Stimulated activated CD4-positive, alpha-beta T cell treated with anti-CD3 and anti-CD28 coated beads, Interleukin-12 subunit alpha, Interleukin-12 subunit beta, amount 100 ng/mL, for 48 hours (primary cell): Measurements from ENCODE around the gene CSE1L.
"Not testable (repeated sequence)": the region's sequence is repeated elsewhere in the genome, so short reads cannot be mapped to it uniquely, and the experiment has no call there.

ENCODE experiments used
- DNase-seq, 3 donors: peaks; one replicate each; pipeline ENCODE4 v3.0.0-alpha.2; 2020; ENCODE audit warnings: low read depth in 2 of 3, low spot score in 1 of 3

Gene CSE1L, protein sequence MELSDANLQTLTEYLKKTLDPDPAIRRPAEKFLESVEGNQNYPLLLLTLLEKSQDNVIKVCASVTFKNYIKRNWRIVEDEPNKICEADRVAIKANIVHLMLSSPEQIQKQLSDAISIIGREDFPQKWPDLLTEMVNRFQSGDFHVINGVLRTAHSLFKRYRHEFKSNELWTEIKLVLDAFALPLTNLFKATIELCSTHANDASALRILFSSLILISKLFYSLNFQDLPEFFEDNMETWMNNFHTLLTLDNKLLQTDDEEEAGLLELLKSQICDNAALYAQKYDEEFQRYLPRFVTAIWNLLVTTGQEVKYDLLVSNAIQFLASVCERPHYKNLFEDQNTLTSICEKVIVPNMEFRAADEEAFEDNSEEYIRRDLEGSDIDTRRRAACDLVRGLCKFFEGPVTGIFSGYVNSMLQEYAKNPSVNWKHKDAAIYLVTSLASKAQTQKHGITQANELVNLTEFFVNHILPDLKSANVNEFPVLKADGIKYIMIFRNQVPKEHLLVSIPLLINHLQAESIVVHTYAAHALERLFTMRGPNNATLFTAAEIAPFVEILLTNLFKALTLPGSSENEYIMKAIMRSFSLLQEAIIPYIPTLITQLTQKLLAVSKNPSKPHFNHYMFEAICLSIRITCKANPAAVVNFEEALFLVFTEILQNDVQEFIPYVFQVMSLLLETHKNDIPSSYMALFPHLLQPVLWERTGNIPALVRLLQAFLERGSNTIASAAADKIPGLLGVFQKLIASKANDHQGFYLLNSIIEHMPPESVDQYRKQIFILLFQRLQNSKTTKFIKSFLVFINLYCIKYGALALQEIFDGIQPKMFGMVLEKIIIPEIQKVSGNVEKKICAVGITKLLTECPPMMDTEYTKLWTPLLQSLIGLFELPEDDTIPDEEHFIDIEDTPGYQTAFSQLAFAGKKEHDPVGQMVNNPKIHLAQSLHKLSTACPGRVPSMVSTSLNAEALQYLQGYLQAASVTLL

DNA sequence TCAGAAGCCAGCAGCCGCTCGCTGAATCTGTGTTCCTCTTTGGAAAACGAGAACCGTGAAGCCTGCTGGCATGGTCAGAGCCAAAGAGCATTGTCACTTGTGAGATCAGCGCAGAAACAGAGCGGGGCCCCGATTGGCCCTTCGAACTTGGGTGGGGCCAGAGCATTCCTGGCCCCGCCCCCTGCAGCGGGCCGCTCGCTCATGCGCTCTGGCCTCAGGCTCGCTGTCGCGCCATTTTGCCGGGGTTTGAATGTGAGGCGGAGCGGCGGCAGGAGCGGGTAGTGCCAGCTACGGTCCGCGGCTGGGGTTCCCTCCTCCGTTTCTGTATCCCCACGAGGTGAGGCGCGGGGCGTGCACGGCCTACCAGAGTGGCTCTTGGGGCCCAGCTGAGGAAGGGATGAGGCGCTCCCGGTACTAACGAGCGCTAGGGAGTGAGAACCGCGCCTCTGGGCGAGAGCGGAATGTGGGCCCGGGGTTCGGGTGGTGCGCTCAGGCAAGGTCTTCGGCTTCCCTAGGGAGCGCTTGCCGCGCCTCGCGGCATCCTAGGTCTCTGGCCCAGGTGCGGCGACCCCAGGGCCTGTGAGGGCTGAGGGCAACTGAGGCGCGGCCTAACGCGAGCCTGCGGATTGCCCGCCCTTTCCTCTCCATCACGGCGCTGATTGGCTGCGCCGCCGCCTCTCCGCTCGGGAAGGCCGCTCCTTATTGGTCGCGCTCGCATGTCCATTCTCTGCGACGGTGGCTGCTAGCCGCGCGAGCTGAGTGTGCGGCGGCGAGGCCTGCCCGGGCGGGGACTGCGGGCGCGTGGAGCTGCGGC, at the start of gene CSE1L:
Gene CSE1L (plus strand): TSS at position 226 of the 814 bp plus-strand sequence. CDS start 12,152 bp downstream, outside the sequence.
- peak; percentile 91 to 93 (median 92) for DNase-seq

DNA sequence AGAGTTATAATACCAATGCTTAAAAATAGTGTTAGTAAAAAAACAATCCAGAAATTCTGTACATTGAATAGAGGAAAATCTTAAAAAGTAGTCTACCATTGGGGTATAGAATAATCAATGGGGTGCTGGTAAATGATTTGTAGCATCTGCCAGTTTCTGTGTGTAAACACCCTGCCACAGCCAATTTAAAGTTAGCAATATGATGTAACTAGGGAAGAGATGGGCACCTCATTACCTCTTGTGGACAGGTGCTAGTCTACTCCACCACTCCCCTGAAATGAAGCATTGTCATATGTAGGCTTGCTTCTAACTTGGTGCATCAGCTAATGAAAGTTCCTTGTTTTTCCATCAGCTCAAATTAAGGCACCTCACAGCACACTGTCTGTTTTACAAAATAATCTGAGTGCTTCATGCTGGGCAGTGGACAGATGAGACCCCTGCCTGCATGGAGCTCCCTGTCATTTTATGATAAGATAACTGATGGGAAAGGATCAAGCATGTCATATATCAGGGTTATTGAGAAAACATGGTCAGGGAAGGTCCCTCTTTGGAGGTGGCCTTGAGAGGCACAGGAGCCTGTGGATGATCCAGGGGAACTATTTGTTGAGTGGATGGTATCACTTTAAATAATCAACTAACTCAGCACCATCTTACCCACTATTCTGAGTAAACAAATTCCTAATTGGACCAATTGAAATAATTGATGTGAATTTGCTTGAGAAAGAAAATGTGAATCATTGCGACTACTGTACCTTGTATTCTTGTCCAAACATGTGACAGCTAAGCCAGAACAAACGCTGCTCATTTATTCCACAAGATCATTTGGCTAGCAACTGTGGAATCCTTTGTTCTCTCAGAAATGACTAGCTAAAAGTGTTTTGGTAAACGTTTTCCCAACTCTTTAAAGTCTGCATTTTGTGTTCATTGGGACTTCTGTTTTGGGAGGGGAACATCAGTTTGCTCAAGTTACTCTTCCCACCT, 45.9 kb upstream of the CSE1L start:
- DNase-seq: no peak

DNA sequence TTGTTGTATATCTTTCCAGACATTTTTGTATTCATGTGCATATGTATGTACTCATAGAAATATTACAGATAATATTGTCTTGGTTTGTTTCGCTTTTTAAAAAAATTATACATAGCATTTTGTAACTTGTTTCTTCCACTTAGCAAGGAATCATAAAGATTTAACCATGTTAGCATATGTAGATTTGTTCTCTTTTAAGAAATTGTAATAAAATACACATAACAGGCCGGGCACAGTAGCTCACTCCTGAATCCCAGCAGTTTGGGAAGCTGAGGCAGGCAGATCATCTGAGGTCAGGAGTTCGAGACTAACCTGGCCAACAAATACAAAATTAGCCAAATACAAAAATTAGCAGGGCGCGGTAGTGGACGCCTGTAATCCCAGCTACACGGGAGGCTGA, 44.4 kb upstream of the CSE1L start:
- no peak for DNase-seq

DNA sequence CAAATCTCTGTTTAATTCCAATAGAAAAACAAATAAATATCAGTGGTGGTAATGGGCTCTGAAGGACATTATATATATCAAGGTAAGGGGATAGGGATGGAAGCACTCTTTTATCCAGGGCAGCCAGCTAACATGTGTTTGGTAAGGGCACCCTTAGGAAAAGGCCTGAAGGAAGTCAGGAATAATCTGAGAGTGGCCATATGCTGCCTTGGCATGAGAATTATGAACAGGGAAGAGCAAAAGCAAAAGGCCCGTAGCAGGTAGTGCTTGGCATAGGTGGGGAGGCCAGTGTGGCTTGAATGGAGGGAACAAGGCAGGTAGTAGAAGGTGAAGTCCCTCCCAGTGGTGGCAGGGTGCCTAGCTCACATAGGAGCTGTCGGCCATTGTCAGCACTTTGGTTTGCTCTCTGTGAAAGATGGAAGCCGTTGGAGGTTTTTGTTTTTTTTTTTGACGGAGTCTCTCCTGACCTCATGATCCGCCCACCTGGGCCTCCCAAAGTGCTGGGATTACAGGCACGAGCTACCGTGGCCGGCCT, 39.6 kb upstream of the CSE1L start:
- no peak for DNase-seq

DNA sequence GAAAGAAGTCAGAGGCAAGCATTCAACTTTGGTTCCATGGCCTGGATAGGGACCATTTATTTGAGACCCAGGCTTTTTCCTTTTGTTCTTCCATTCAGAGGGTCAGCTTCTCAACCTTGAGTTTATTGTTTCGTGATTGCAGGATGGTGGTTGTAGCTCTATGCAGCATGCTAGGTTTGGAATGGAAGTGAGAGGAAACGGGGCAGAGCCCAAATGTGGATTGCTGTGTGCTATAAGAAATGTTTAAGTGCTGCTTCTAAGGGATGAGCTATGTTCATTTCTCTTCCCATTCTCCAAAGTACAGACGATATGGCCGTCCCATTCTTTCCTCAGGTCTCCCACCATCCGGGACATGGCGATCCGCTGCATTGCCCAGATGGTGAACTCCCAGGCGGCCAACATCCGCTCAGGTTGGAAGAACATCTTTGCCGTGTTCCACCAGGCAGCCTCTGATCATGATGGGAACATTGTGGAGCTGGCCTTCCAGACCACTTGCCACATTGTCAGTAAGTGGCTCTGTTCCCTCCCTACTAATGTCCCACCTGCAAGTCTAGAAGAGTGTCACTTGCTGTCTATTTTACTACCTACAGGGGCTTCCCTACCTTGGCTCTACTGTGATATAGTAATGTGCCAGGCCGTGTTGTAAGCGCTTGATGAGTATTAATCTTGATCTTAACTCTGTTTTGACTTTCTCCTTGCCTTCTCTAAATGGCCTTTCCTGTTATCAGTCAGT, 36.0 kb upstream of the CSE1L start:
- no peak for DNase-seq

DNA sequence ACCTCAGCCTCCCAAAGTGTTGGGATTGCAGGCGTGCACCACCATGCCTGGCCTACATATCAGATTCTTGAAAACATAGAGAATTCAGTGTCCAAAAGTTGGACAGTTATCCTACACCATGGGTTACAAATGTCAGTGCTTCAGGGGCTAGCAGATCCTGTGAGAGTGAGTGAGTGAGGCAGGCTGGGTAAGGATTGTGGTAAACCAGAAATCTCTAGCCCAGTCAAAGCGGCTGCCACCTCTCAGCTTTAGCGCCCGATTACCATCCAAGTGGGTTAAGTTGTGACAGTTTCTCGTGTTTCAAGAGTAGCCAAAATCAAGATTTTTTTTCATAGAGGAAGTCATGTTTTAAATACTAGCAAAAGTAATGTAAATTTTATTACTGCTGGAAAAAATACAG, 21.9 kb upstream of the CSE1L start:
- no peak for DNase-seq

DNA sequence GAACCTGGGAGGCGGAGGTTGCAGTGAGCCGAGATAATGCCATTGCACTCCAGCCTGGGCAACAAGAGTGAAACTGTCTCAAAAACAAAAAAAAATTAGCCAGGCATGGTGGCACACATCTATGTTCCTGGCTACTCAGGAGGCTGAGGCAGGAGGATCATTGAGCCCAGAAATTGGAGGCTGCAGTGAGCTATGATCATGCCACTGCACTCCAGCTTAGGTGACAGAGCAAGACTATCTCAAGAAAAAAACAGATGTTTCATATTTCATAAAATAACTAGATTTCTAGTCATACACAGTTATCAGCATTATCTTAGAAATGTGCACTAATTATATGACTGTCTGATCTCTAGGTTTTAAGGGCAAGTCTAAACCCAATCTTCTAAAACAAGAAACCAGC, 17.9 kb upstream of the CSE1L start:
- DNase-seq: not testable (repeated sequence)

DNA sequence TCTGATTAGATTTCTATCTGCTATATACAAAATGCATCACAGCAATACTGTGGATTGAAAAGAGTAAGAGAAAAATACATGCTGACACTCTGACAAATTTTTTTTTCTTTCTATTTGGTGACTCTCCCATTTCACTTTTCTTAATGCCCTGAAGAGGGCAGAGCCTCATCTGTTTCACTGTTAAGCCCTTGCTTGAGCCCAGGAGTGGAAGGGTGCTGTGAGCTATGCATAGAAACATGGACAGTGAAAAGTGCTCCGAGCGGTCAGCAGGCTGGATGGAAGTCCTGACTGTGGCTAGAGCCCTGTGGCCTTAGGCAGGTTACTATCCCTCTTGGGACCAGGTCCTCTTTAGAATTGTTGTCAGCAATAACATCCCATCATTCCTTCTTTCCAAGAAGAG, 17.4 kb upstream of the CSE1L start:
- no peak for DNase-seq

DNA sequence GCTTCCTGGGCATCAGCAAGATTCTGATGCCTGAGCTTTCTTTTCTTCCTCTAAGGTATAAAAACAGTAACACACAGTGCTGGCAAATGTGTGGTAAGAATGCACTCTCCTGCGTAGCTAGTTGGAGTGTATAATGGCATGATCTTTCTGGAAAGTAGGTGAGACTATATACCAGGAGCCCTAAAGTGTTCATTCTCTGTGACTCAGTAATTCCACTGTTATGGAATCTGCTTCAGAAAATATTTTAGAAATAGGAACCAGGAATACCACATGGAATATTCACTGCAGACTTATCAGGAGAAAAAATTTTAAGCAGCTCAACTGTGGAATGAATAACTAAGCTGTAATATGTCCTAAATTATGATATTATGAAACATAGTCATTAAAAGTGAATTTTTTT, 16.9 kb upstream of the CSE1L start:
- no peak for DNase-seq

DNA sequence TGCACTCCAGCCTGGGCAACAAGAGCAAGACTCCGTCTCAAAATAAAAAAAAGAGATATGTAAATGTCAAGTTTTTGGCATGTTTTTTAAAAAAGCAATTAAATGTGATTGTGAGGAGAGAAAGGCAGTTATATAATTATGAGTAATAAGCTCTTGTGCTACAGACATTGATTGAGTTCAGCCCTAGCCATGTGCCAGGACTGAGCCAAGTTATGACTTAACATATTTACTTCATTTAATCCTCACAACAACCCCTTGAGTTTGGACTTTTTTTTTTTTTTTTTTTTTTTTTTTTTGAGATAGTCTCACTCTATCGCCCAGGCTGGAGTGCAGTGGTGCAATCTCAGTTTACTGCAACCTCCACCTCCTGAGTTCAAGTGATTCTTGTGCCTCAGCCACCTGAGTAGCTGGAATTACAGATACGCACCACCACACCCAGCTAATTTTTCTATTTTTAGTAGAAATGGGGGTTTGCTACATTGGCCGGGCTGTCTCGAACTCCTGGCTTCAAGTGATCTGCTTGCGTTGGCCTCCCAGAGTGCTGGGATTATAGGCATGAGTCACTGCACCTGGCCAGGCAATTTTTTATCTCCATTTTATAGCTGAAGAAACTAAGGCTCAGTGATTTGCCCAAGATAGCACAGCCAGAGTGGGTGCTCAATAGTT, 15.0 kb upstream of the CSE1L start:
- DNase-seq: no peak

DNA sequence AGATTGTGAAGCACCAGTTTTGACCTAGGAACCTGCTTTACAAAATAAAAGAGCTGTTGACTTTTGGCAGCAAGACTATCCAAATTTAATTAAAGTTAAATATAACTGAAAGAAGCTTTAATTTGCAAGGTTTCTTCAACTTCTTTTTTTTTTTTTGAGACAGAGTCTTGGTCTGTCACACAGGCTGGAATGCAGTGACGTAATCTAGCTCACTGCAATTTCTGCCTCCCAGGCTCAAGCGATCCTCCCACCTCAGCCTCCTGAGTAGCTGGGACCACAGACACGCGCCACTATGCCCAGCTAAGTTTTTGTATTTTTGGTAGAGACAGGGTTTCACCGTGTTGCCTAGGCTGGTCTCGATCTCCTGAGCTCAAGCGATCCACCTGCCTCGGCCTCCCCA, 13.7 kb upstream of the CSE1L start:
- DNase-seq: no peak

DNA sequence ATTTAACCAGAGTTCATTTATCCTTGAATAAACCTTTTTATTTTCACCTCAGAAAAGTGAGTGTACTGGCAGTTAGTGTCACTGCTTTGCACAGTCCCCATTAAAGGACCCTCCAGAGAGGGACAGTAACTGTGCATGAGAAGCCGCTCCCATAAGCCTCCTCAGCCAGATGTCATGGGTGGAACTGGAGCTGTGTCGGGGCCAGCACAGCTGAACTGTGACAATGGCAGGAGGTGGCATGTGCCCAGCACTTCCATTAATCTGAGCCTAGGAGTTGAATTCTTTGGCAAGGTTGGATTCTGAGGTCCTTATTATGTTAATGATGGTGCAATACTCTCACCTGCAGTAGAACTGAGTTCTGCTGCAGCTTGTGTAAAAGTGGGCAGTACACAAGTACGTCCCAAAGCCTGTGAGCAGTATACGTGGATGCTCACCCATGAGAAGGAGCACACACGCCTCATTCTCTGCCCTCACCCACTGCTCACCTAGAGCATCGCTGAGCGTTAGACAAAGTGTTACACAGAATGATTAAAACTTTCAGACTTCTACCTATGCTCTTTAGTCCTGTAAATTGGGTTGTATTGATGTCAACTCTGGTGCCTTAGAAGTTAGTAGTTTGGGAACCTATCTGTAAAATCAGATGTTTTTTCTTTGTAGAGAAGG, 11.9 kb upstream of the CSE1L start:
- DNase-seq: no peak

DNA sequence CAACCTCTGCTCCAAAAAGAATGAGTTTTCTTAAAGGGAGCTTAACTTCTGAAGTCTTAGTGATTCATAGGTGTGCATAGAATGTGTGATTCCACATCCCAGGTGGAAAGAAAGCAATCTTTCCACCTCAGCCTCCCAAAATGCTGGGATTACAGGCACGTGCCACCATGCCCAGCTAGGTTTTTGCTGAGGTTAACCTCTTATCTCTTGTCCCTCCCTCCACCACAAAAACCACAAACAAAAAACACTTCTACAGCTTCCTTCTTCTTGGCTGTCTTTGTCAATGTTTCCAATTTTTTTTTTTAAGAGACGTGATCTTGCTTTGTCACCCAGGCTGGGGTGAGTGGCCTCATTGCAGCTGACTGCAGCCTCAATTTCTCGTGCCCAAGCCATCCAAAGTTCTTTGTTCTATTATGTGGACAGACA, 8.1 kb upstream of the CSE1L start:
- DNase-seq: peak in 1 of 3 donors; percentile 3

DNA sequence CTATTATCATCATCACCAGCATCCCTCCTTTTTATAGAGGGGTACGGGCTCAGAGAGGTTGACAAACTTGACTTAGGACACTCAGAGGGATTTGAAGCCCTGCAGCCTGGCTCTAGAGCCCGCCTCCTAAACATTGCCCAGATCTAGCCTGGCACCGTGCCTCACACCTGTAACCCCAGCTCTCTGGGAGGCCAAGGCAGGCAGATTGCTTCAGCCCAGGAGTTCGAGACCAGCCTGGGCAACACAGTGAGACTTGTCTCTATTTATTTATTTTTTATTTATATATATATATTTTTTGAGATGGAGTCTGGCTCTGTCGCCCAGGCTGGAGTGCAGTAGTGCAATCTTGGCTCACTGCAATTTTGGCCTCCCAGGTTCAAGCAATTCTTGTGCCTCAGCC, 6.3 kb upstream of the CSE1L start:
- no peak for DNase-seq

DNA sequence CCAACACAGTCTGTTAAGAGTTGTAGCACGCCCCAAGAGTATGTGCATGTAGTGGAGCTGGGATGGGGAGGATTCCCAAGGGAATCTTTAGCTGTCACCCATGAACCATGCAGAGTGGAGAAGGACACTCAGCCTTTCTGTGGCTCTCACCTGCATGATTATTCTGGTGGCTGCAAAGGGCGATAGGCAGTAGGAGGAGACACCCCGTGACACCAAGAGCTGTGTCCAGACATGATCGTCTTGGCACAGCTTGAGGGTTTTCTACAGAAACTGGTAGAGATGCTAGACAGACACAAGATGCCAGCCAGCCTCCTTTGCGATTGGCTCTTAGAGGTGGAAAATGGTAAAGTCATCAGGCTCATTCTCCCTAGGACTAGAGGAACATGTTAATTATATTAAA, 3.1 kb upstream of the CSE1L start:
- DNase-seq: no peak

DNA sequence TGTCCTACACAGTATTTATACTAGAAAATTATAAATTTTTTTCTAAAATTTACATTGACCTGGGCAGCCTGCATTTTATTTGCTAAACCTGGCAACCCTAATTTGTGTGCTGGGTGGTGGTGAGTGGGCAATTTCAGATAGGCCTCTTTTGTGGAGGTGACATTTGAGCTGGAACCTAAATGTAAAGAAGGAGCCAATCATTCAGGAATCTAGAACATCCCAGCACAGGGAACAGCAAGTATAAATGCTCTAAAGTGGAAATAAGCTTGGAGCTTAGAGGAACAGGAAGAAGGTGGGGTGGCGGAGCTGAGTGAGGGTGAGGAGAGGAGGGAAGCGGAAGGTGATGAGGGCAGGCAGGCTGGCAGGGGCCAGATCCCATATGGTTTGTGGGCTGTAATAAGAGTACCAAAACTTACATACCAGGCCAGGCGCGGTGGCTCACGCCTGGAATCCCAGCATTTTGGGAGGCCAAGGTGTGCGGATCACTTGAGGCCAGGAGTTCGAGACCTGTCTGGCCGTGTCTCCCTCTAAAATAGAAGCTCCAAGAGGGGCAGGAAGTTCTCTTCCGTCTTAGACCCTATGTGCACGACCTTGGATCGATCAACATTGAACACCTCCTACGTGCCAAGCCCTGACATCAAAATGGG, 549 bp upstream of the CSE1L start:
- no peak for DNase-seq

DNA sequence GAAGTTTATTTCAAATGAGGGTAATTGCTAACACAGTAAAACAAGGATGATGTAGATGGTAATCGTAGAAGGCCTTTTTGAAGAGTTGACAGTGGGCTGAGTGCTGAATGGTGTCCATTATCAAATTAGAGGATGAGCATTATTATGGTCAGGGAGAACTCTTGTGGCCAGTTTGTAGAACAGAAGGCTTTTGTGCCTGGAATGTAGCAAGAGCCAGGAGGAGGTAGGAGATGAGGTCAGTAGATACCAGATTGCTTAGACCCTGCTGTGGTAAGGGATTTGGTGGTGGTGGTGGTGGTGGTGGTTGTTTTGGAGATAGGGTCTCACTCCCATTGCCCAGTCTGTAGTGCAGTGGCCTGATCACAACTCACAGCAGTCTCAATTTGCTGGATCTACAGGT, 6.2 kb downstream of the CSE1L start:
- no peak for DNase-seq
